K562 (cell line): ENCODE data around the gene CCNY. TPM values are rescaled to one million over a fixed set of nuclear protein-coding genes. Genes with fewer than 3 reads are reported as not detected.

Experiments used
- ATF6 ChIP-seq: sonication (generic); formaldehyde crosslinking; IDR thresholded peaks from 2 replicates; pipeline ENCODE4 v1.4.0; 2020; ENCODE audit warnings: mild to moderate bottlenecking, missing genetic modification reagents
- CREM ChIP-seq: IDR thresholded peaks from 2 replicates; pipeline ENCODE4 v1.6.1; 2014; ENCODE audit warnings: antibody characterized with exemption, low read depth
- GATAD2B ChIP-seq: fragments of 450-650 bp; IDR thresholded peaks from 2 replicates; pipeline ENCODE4 v1.6.1; 2017; ENCODE audit warnings: mild to moderate bottlenecking, borderline replicate concordance
- HMGN3 ChIP-seq: IDR thresholded peaks from 2 replicates; pipeline ENCODE4 v1.6.1; 2011; ENCODE audit warnings: borderline replicate concordance, low read depth, mild to moderate bottlenecking, mixed read lengths, low read length; ENCODE audit not compliant: insufficient read length; ENCODE audit errors: extremely low read depth
- LARP7 ChIP-seq: fragments of 450-650 bp; IDR thresholded peaks from 2 replicates; pipeline ENCODE4 v1.6.1; 2016
- LCOR ChIP-seq: sonication (generic); formaldehyde crosslinking; IDR thresholded peaks from 2 replicates; pipeline ENCODE4 v1.8.0; 2022; ENCODE audit warnings: mild to moderate bottlenecking, missing genetic modification reagents
- NR3C1 ChIP-seq: sonication (generic); formaldehyde crosslinking; IDR thresholded peaks from 2 replicates; pipeline ENCODE4 v1.8.1; 2022; ENCODE audit warnings: missing genetic modification reagents
- PCBP1 ChIP-seq: fragments of 200-400 bp; formaldehyde crosslinking; IDR thresholded peaks from 2 replicates; pipeline ENCODE4 v1.6.1; 2018; ENCODE audit warnings: mild to moderate bottlenecking, low read depth, low read length; ENCODE audit not compliant: poor library complexity, severe bottlenecking
- POLR2AphosphoS5 ChIP-seq: IDR thresholded peaks from 2 replicates; pipeline ENCODE4 v1.6.1; 2011; ENCODE audit warnings: mild to moderate bottlenecking, low read depth, low read length, moderate library complexity; ENCODE audit not compliant: control insufficient read depth, insufficient read depth
- POLR2G ChIP-seq: fragments of 200-400 bp; formaldehyde crosslinking; IDR thresholded peaks from 2 replicates; pipeline ENCODE4 v1.6.1; 2017; ENCODE audit warnings: low read depth, mild to moderate bottlenecking, antibody characterized with exemption, low read length, moderate library complexity
- PRMT5 ChIP-seq: sonication (generic); formaldehyde crosslinking; IDR thresholded peaks from 2 replicates; pipeline ENCODE4 v1.5.0; 2020; ENCODE audit warnings: missing genetic modification reagents
- RCOR1 ChIP-seq, 2 experiments: IDR thresholded peaks; 2 replicates each; pipeline ENCODE4 v1.6.1; 2012; ENCODE audit warnings: low read depth in 2 of 2, low read length in 2 of 2, borderline replicate concordance in 1 of 2, improper control_type of control experiment in 1 of 2
- SIN3B ChIP-seq: fragments of 450-650 bp; IDR thresholded peaks from 2 replicates; pipeline ENCODE4 v1.6.1; 2017; ENCODE audit warnings: low read depth, mild to moderate bottlenecking, moderate library complexity
- SUPT5H ChIP-seq: fragments of 450-650 bp; IDR thresholded peaks from 2 replicates; pipeline ENCODE4 v1.6.1; 2016
- TGIF2 ChIP-seq: sonication (generic); formaldehyde crosslinking; IDR thresholded peaks from 2 replicates; pipeline ENCODE4 v1.8.1; 2022; ENCODE audit warnings: mild to moderate bottlenecking, missing genetic modification reagents, moderate library complexity
- VEZF1 ChIP-seq: fragments of 200-800 bp; sonication (Bioruptor generic); IDR thresholded peaks from 2 replicates; pipeline ENCODE4 v1.6.1; 2017; ENCODE audit warnings: missing genetic modification characterization, missing compliant biosample characterization
- YY1 ChIP-seq, 3 experiments: IDR thresholded peaks; 2 replicates each; pipeline ENCODE4 v1.6.1; 2011; ENCODE audit warnings: low read length in 2 of 3, mild to moderate bottlenecking in 2 of 3, moderate library complexity in 2 of 3, borderline replicate concordance in 1 of 3, control low read depth in 1 of 3, low read depth in 1 of 3; ENCODE audit not compliant: insufficient read depth in 3 of 3, insufficient replicate concordance in 2 of 3, control insufficient read depth in 1 of 3, insufficient read length in 1 of 3; ENCODE audit errors: extremely low read depth in 1 of 3
- ZNF282 ChIP-seq: sonication (generic); formaldehyde crosslinking; IDR thresholded peaks from 2 replicates; pipeline ENCODE4 v1.8.1; 2023; ENCODE audit warnings: missing genetic modification reagents
- polyA plus RNA-seq, 8 experiments: library from polyadenylated mRNA; depleted of rRNA in 4 of 8; stranded (reverse) in 5 of 8; unstranded in 3 of 8; fragments of >200 nt; fragmentation: Nextera tagmentation in 2 of 8; fragmentation: Illumina TruSeq in 1 of 8; extraction: Ambion mirVana in 2 of 8; extraction: Trizol in 1 of 8; gene quantifications; 2 replicates each; pipeline versions ENCODE4 v1.2.1 to v1.2.3, GENCODE V29; 2011 to 2014; ENCODE audit warnings: inconsistent platforms in 1 of 8, missing spikeins in 1 of 8
- total RNA-seq, 7 experiments: library from RNA; depleted of rRNA in 6 of 7; stranded (reverse); fragments of >200 nt in 6 of 7; fragmentation: Illumina TruSeq in 2 of 7; extraction: Trizol in 2 of 7; gene quantifications; 2 replicates each; pipeline versions ENCODE4 v1.2.1 to v1.2.3, GENCODE V29; 2011 to 2021; ENCODE audit warnings: low replicate concordance in 1 of 7
- TF ChIP-seq, protein P1 (sequence below): fragments of 250-450 bp; sonication (Bioruptor Pico); IDR thresholded peaks from 2 replicates; pipeline ENCODE4 v1.4.0; 2020
- TF ChIP-seq, protein P2 (sequence below): fragments of 450-650 bp; IDR thresholded peaks from 2 replicates; pipeline ENCODE4 v1.6.1; 2016; ENCODE audit warnings: antibody characterized with exemption

CCNY gene
- total and polyA plus RNA-seq, 9 of the 15 experiments (the other 6 are each of a cell fraction or from before 2014, with no cell fraction given): 8.4 to 109 (median 38.6) TPM

- TF ChIP-seq VEZF1 (peak; percentile 87), RCOR1 (IDR thresholded peaks at IDR 0.05; ENCODE audit: borderline replicate concordance in 1 of 2, low read depth in 2 of 2, low read length in 2 of 2) (0 out of 4 replicates have a peak, but pooled peaks of 1 of the 2 experiments have one; percentile 6), GATAD2B (peak; percentile 99), PCBP1 (peak; percentile 40), SIN3B (peak; percentile 42), PRMT5 (CRISPR knock-in tag) (no peak), YY1 (IDR thresholded peaks at IDR 0.05; ENCODE audit: borderline replicate concordance in 1 of 3, control insufficient read depth in 1 of 3, extremely low read depth in 1 of 3, insufficient read depth in 3 of 3, insufficient read length in 1 of 3, insufficient replicate concordance in 2 of 3, low read depth in 1 of 3, low read length in 2 of 3) (peak; percentile 17 to 81 (median 50)), CREM (peak; percentile 52; the same call in 1 of the 2 replicates), POLR2G (peak; percentile 92), HMGN3 (peak; percentile 57), SUPT5H (peak; percentile 86), ZNF282 (CRISPR knock-in tag) (peak; percentile 73; the same call in 1 of the 2 replicates), TGIF2 (CRISPR knock-in tag) (0 out of 2 replicates have a peak, but pooled peaks have one; percentile 34), LCOR (CRISPR knock-in tag) (no peak), POLR2AphosphoS5 (peak; percentile 57), LARP7 (no peak), NR3C1 (peak; percentile 72; the same call in 1 of the 2 replicates), ATF6 (CRISPR knock-in tag) (0 out of 2 replicates have a peak, but pooled peaks have one; percentile 19)
- TF ChIP-seq, protein P1, sequence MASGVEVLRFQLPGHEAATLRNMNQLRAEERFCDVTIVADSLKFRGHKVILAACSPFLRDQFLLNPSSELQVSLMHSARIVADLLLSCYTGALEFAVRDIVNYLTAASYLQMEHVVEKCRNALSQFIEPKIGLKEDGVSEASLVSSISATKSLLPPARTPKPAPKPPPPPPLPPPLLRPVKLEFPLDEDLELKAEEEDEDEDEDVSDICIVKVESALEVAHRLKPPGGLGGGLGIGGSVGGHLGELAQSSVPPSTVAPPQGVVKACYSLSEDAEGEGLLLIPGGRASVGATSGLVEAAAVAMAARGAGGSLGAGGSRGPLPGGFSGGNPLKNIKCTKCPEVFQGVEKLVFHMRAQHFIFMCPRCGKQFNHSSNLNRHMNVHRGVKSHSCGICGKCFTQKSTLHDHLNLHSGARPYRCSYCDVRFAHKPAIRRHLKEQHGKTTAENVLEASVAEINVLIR: no peak
- TF ChIP-seq, protein P2, sequence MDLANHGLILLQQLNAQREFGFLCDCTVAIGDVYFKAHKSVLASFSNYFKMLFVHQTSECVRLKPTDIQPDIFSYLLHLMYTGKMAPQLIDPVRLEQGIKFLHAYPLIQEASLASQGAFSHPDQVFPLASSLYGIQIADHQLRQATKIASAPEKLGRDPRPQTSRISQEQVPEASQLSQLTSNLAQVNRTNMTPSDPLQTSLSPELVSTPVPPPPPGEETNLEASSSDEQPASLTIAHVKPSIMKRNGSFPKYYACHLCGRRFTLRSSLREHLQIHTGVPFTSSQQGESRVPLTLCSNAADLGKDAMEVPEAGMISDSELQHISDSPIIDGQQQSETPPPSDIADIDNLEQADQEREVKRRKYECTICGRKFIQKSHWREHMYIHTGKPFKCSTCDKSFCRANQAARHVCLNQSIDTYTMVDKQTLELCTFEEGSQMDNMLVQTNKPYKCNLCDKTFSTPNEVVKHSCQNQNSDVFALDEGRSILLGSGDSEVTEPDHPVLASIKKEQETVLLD: no peak
These were observed at the start of gene CCNY (continued) for GRCh38 chr10:35336084-35336831.
